HT-29 (cell line): ENCODE data around the gene IRF6. TPM values are rescaled to one million over a fixed set of nuclear protein-coding genes. Genes with fewer than 3 reads are reported as not detected.

Experiments used
- DNase-seq: peaks from one replicate; pipeline ENCODE4 v3.0.0-alpha.2; 2015; ENCODE audit warnings: low spot score
- total RNA-seq: library from RNA; depleted of rRNA; stranded (reverse); fragments of >200 nt; shearing (Covaris generic); gene quantifications from 2 replicates; pipeline ENCODE4 v1.2.3, GENCODE V29; 2014; rRNA removed

Gene IRF6
- total RNA-seq, 1 experiment from 2014 or later: 30.2 TPM

DNA sequence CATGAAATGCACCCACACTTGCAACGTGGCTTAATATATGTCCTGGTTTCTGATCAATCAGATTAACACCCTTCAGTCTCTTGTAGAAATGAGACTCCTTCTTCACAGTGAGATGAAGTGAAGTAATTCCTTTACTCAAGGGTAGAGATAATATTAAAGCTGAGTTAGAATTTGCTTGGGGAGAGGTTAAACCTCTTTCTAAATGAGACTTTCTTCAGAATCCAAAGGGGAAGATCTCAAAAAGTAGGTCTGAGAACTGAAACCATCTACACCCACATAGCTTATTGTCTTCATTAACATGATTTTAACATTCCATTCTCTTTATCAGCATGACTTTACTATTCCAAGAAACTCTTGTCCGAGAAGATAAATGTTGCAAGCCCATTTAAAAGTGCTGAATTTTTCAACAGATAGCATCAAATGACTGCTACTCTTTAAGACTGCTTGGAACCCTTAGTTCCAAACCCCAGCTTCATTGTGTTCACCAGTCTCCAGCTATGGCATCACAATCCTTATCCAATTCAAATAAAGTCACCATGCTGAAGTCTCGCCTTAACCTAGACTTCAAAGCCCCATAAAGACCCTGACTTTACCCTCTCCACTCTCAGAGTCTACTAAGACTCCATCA lies 69.3 kb downstream of the IRF6 start:
- DNase-seq: no peak

Other genes with a start within 250 kb of the IRF6 start
- gene CAMK1G, start 222.4 kb downstream of the IRF6 start, total RNA-seq: not detected in 2 replicates
- gene LAMB3, start 153.7 kb downstream of the IRF6 start, total RNA-seq: 109 and 120 TPM in 2 replicates
- gene G0S2, start 130.7 kb downstream of the IRF6 start, total RNA-seq: 3.2 TPM in 2 replicates
- not detected in 2 replicates for gene HSD11B1, start 101.3 kb downstream of the IRF6 start, total RNA-seq
- not detected in 2 replicates for gene TRAF3IP3, start 50.1 kb downstream of the IRF6 start, total RNA-seq
- 1.8 and 2.6 TPM in 2 replicates for gene C1orf74, start 21.6 kb downstream of the IRF6 start, total RNA-seq
- 6.7 and 7.2 TPM in 2 replicates for gene UTP25, start 21.8 kb upstream of the IRF6 start, total RNA-seq
- gene SYT14, start 132.1 kb upstream of the IRF6 start, total RNA-seq: not detected in 2 replicates